Adrenal gland (tissue), 12 donors: ENCODE data around the gene CAPRIN1. TPM values are rescaled to one million over a fixed set of nuclear protein-coding genes. Genes with fewer than 3 reads are reported as not detected.

Experiments used
- DNase-seq, 7 donors: peaks; one replicate each; pipeline ENCODE4 v3.0.0-alpha.2; 2019 to 2020
- H3K27ac ChIP-seq, 5 donors: fragments of 200-600 bp; sonication (generic) in 4 of 5; 1 replicate in 3 of 5; 2 replicates in 2 of 5; pipeline versions ENCODE4 v1.5.1 to v1.8.0; 2016 to 2020; ENCODE audit warnings: mild to moderate bottlenecking in 1 of 5
- H3K27me3 ChIP-seq: fragments of 200-600 bp; 2 replicates; pipeline ENCODE4 v1.8.0; 2021
- H3K36me3 ChIP-seq, 2 donors: fragments of 200-600 bp; replicated peaks in 1 of 2; 1 replicate in 1 of 2; 2 replicates in 1 of 2; pipeline versions ENCODE4 v1.5.1 to v1.8.0; 2018 to 2022
- H3K4me1 ChIP-seq, 2 donors: fragments of 200-600 bp; replicated peaks in 1 of 2; 1 replicate in 1 of 2; 2 replicates in 1 of 2; pipeline versions ENCODE4 v1.5.1 to v1.8.0; 2018 to 2021
- H3K4me3 ChIP-seq, 4 donors: fragments of 200-600 bp; sonication (generic) in 3 of 4; one replicate each; pipeline ENCODE4 v1.5.1; 2016 to 2018
- H3K9me3 ChIP-seq, 3 donors: fragments of 200-600 bp; sonication (generic) in 1 of 3; replicated peaks in 1 of 3; 1 replicate in 2 of 3; 2 replicates in 1 of 3; pipeline versions ENCODE4 v1.5.1 to v1.8.0; 2016 to 2021
- CTCF ChIP-seq, 6 experiments: fragments of 450-650 bp in 4 of 6; fragments of 200-600 bp in 2 of 6; sonication (generic) in 1 of 6; IDR thresholded peaks; 1 replicate in 5 of 6; 2 replicates in 1 of 6; pipeline versions ENCODE4 v1.5.1 to v1.8.0; 2016 to 2021; ENCODE audit warnings: antibody characterized with exemption in 6 of 6, mild to moderate bottlenecking in 2 of 6, moderate library complexity in 1 of 6
- POLR2A ChIP-seq, 2 donors: fragments of 450-650 bp; IDR thresholded peaks; one replicate each; pipeline ENCODE4 v1.6.1; 2017; ENCODE audit warnings: antibody characterized with exemption in 2 of 2, mild to moderate bottlenecking in 2 of 2, moderate library complexity in 1 of 2
- WGBS, 4 donors: extraction: QIAGEN DNeasy Blood & Tissue Kit in 2 of 4; methylation state at CpG; one replicate each; pipeline versions ENCODE4 v1.1.5 to v1.1.7; 2013 to 2017; 5-methylcytosine and 5-hydroxymethylcytosine counted together
- intact Hi-C, 2 donors: fragments of 100-400 bp; cut with DNase I; formaldehyde crosslinking; loops; one replicate each; pipeline versions ENCODE4 v1.14.1 to v1.15.0; 2022 to 2023
- polyA plus RNA-seq, 3 donors: library from polyadenylated mRNA; stranded (reverse); fragments of 200-250 nt in 2 of 3; fragments of 350-450 nt in 1 of 3; fragmentation: Illumina TruSeq in 1 of 3; extraction: RNeasy Lipid Tissue Mini Kit (QIAGEN cat#74804) in 1 of 3; gene quantifications; one replicate each; pipeline ENCODE4 v1.2.3, GENCODE V29; 2013 to 2014
- total RNA-seq, 9 donors: library from RNA; depleted of rRNA in 4 of 9; stranded (reverse); fragments of >200 nt in 4 of 9; fragments of 120-200 nt in 1 of 9; fragmentation: NEBNext Ultra II Directional in 1 of 9; extraction: Animal tissue kit (Norgen Biotek cat#: 25700) in 1 of 9; gene quantifications; one replicate each; pipeline versions ENCODE4 v1.1.0 to v1.2.4, GENCODE V29; 2013 to 2023
- donor health status: healthy with polysubstance abuse.
- donor health status: Bipolar disorder and iron deficiency.
- donor health status: DM: yes; HTN: yes; CAD: no.
- donor health status: DM: no; HTN: no; CAD: no.
- donor health status: DM: no; HTN: no; CAD: no.
- donor health status: DM: yes; HTN: yes; CAD: no.

CAPRIN1 gene
- total and polyA plus RNA-seq, 12 donors, result 42.4 to 202 (median 149) TPM

GRCh38 chr11:34072832-34073231 is 21.3 kb downstream of the CAPRIN1 start:
- TF ChIP-seq POLR2A (IDR thresholded peaks at IDR 0.05), result no peak
- TF ChIP-seq CTCF (IDR thresholded peaks at IDR 0.05), result no peak
- 77 to 83% (median 81%) methylated on average over 2 of the region's 2 CpGs for WGBS, 4 donors
- intact Hi-C loops, result no loop called here
- Histone ChIP-seq H3K9me3 (no peaks in the 10 kb centered on the region), H3K27me3 (no peaks in the 10 kb centered on the region), H3K36me3 (peaks cover 0 to 45% of the 10 kb centered on the region in 2 donors), H3K27ac (no peak overlapping the region), H3K4me3 (no peak overlapping the region), H3K4me1 (peaks cover 3 to 28% of the 10 kb centered on the region in 2 donors)
- no peak for DNase-seq

GRCh38 chr11:34074391-34074790 is 22.9 kb downstream of the CAPRIN1 start:
- 78 to 88% (median 84%) methylated on average over 4 of the region's 4 CpGs for WGBS, 4 donors
- H3K27me3 ChIP-seq, result no peaks in the 10 kb centered on the region
- H3K27ac ChIP-seq, result no peak overlapping the region
- peaks cover 0 to 13% of the 10 kb centered on the region in 2 donors for H3K4me1 ChIP-seq
- intact Hi-C loops, result no loop called here
- peaks cover 0 to 54% of the 10 kb centered on the region in 2 donors for H3K36me3 ChIP-seq
- DNase-seq, result no peak
- H3K9me3 ChIP-seq, result no peaks in the 10 kb centered on the region
- TF ChIP-seq POLR2A (IDR thresholded peaks at IDR 0.05) (no peak), CTCF (IDR thresholded peaks at IDR 0.05) (no peak)
- H3K4me3 ChIP-seq, result no peak overlapping the region

- intact Hi-C loops, result no loop called here
- H3K4me1 ChIP-seq, result peaks cover 0 to 13% of the 10 kb centered on the region in 2 donors
- H3K27me3 ChIP-seq, result no peaks in the 10 kb centered on the region
- peaks cover 0 to 62% of the 10 kb centered on the region in 2 donors for H3K36me3 ChIP-seq
- WGBS, 4 donors, result 39 to 51% (median 45%) methylated on average over 2 of the region's 2 CpGs
- TF ChIP-seq CTCF (IDR thresholded peaks at IDR 0.05) (no peak), POLR2A (IDR thresholded peaks at IDR 0.05) (no peak)
- no peaks in the 10 kb centered on the region for H3K9me3 ChIP-seq
- DNase-seq, result no peak
- H3K4me3 ChIP-seq, result no peak overlapping the region
- no peak overlapping the region for H3K27ac ChIP-seq
These were observed 23.8 kb downstream of the CAPRIN1 start for GRCh38 chr11:34075178-34075820.

GRCh38 chr11:34080609-34081008 is 29.1 kb downstream of the CAPRIN1 start:
- H3K4me3 ChIP-seq, result no peak overlapping the region
- DNase-seq, result no peak
- peaks cover 0 to 3% of the 10 kb centered on the region in 2 donors for H3K4me1 ChIP-seq
- 85 to 90% (median 87%) methylated on average over 4 of the region's 4 CpGs for WGBS, 4 donors
- H3K36me3 ChIP-seq, result peaks cover 0 to 87% of the 10 kb centered on the region in 2 donors
- intact Hi-C loops, result no loop called here
- no peaks in the 10 kb centered on the region for H3K27me3 ChIP-seq
- TF ChIP-seq CTCF (IDR thresholded peaks at IDR 0.05) (no peak), POLR2A (IDR thresholded peaks at IDR 0.05) (no peak)
- H3K9me3 ChIP-seq, result no peaks in the 10 kb centered on the region
- no peak overlapping the region for H3K27ac ChIP-seq
